Peyer's patch (tissue), 4 donors: ENCODE measurements around the gene HOTAIR. TPM values are rescaled to one million over a fixed set of nuclear protein-coding genes. Genes with fewer than 3 reads are reported as not detected.
A peak's percentile ranks its signal among the peaks of the same experiment; 100 is the strongest.

Experiments
- DNase-seq, 3 donors: peaks; one replicate each; pipeline ENCODE4 v3.0.0-alpha.2; 2017 to 2019
- H3K27ac ChIP-seq, 4 donors: fragments of 200-600 bp; sonication (generic); one replicate each; pipeline ENCODE4 v1.5.1; 2016 to 2019
- H3K27me3 ChIP-seq, 2 donors: fragments of 200-600 bp; sonication (generic); one replicate each; pipeline ENCODE4 v1.5.1; 2019
- H3K36me3 ChIP-seq, 3 donors: fragments of 200-600 bp; sonication (generic); one replicate each; pipeline ENCODE4 v1.5.1; 2016 to 2019
- H3K4me1 ChIP-seq, 4 donors: fragments of 200-600 bp; sonication (generic); one replicate each; pipeline ENCODE4 v1.5.1; 2016 to 2019
- H3K4me3 ChIP-seq, 4 donors: fragments of 200-600 bp; sonication (generic); 1 replicate in 3 of 4; 2 replicates in 1 of 4; pipeline ENCODE4 v1.5.1; 2016 to 2019; ENCODE audit warnings: mild to moderate bottlenecking in 1 of 4
- H3K9me3 ChIP-seq, 4 donors: fragments of 200-600 bp; sonication (generic); one replicate each; pipeline ENCODE4 v1.5.1; 2016 to 2019; ENCODE audit warnings: mild to moderate bottlenecking in 1 of 4
- CTCF ChIP-seq, 6 experiments: fragments of 450-650 bp in 4 of 6; fragments of 200-600 bp in 2 of 6; sonication (generic) in 1 of 6; IDR thresholded peaks; one replicate each; pipeline ENCODE4 v1.5.1; 2017 to 2019; ENCODE audit warnings: antibody characterized with exemption in 6 of 6, mild to moderate bottlenecking in 3 of 6, moderate library complexity in 1 of 6
- POLR2A ChIP-seq, 2 donors: fragments of 450-650 bp; IDR thresholded peaks; one replicate each; pipeline ENCODE4 v1.5.1; 2017; ENCODE audit warnings: antibody characterized with exemption in 2 of 2, mild to moderate bottlenecking in 2 of 2, moderate library complexity in 2 of 2
- total RNA-seq, 4 donors: library from RNA; depleted of rRNA; stranded (reverse); fragments of >200 nt; gene quantifications; one replicate each; pipeline ENCODE4 v1.1.0, GENCODE V29; 2016

Gene HOTAIR
- total RNA-seq, 4 donors from 2014 or later: 1.4 TPM; not detected in 3

- H3K9me3 ChIP-seq: peaks cover 0 to 6% (median 0%) of the 10 kb centered on the region in 4 donors
- TF ChIP-seq POLR2A (IDR thresholded peaks at IDR 0.05): no peak
- no peak for TF ChIP-seq CTCF (IDR thresholded peaks at IDR 0.05)
- no peaks in the 10 kb centered on the region for H3K36me3 ChIP-seq
- peaks cover 0 to 56% of the 10 kb centered on the region in 2 donors for H3K27me3 ChIP-seq
- peaks cover 0 to 34% (median 16%) of the 10 kb centered on the region in 4 donors for H3K4me1 ChIP-seq
- H3K27ac ChIP-seq: no peak overlapping the region
- no peak overlapping the region for H3K4me3 ChIP-seq
- no peak for DNase-seq
Observed at GRCh38 chr12:53976823-53977595, 2.3 kb upstream of the HOTAIR start.

GRCh38 chr12:53976172-53976822 is 1.5 kb upstream of the HOTAIR start:
- Histone ChIP-seq H3K36me3 (no peaks in the 10 kb centered on the region), H3K9me3 (peaks cover 0 to 6% (median 0%) of the 10 kb centered on the region in 4 donors), H3K4me1 (peaks cover 0 to 34% (median 16%) of the 10 kb centered on the region in 4 donors), H3K4me3 (no peak overlapping the region), H3K27me3 (peaks cover 0 to 58% of the 10 kb centered on the region in 2 donors), H3K27ac (no peak overlapping the region)
- DNase-seq: no peak
- TF ChIP-seq POLR2A (IDR thresholded peaks at IDR 0.05) (no peak), CTCF (IDR thresholded peaks at IDR 0.05) (no peak)

- Histone ChIP-seq H3K36me3 (no peaks in the 10 kb centered on the region), H3K27ac (no peak overlapping the region), H3K27me3 (peaks cover 0 to 56% of the 10 kb centered on the region in 2 donors), H3K9me3 (peaks cover 0 to 6% (median 0%) of the 10 kb centered on the region in 4 donors), H3K4me1 (peaks cover 0 to 34% (median 16%) of the 10 kb centered on the region in 4 donors), H3K4me3 (peak overlapping the region in 3 of 4 donors; percentile 26 to 63 (median 46))
- DNase-seq: no peak
- TF ChIP-seq CTCF (IDR thresholded peaks at IDR 0.05): no peak
- no peak for TF ChIP-seq POLR2A (IDR thresholded peaks at IDR 0.05)
Observed at GRCh38 chr12:53975479-53976152, 862 bp upstream of the HOTAIR start.

GRCh38 chr12:53975064-53975471 is 314 bp upstream of the HOTAIR start:
- Histone ChIP-seq H3K4me3 (peak overlapping the region; percentile 4 to 63 (median 36)), H3K27me3 (peaks cover 0 to 60% of the 10 kb centered on the region in 2 donors)
- TF ChIP-seq POLR2A (IDR thresholded peaks at IDR 0.05): no peak
- TF ChIP-seq CTCF (IDR thresholded peaks at IDR 0.05): no peak

GRCh38 chr12:53973236-53974042 is 1.3 kb downstream of the HOTAIR start:
- Histone ChIP-seq H3K4me1 (peaks cover 0 to 31% (median 16%) of the 10 kb centered on the region in 4 donors), H3K27me3 (peaks cover 0 to 73% of the 10 kb centered on the region in 2 donors), H3K27ac (no peak overlapping the region), H3K4me3 (peak overlapping the region in 2 of 4 donors; percentile 46 to 63), H3K36me3 (no peaks in the 10 kb centered on the region), H3K9me3 (peaks cover 0 to 6% (median 0%) of the 10 kb centered on the region in 4 donors)
- no peak for TF ChIP-seq CTCF (IDR thresholded peaks at IDR 0.05)
- no peak for TF ChIP-seq POLR2A (IDR thresholded peaks at IDR 0.05)
- peak in 1 of 3 donors; percentile 46 for DNase-seq

More at GRCh38 chr12:53975064-53975471, 314 bp upstream of the HOTAIR start:
- Histone ChIP-seq H3K9me3 (peaks cover 0 to 6% (median 0%) of the 10 kb centered on the region in 4 donors), H3K4me1 (peaks cover 0 to 34% (median 16%) of the 10 kb centered on the region in 4 donors), H3K27ac (no peak overlapping the region), H3K36me3 (no peaks in the 10 kb centered on the region)
- no peak for DNase-seq
